ENCODE data around the gene BTBD2. TPM values are rescaled to one million over a fixed set of nuclear protein-coding genes. Genes with fewer than 3 reads are reported as not detected.
A peak's percentile ranks its signal among the peaks of the same experiment; 100 is the strongest.

The BTBD2 gene
- polyA plus RNA-seq, 1 donor (not counting 4 experiments of a cell fraction or from before 2014, with no cell fraction given), result 22.3 TPM

GRCh38 chr19:2048104-2048958 lies 32.8 kb upstream of the BTBD2 start:
- no peak overlapping the region for H2AFZ ChIP-seq (ENCODE audit: control insufficient read depth, low read length)
- peaks cover 20 to 36% of the 10 kb centered on the region in 2 experiments for H3K36me3 ChIP-seq (ENCODE audit: control insufficient read depth in 2 of 2, extremely low read depth in 1 of 2, insufficient read depth in 2 of 2, low read length in 2 of 2)
- H3K9me1 ChIP-seq (ENCODE audit: control insufficient read depth, extremely low read depth, insufficient read depth, low read length), result peaks cover 3% of the 10 kb centered on the region
- H3K9me3 ChIP-seq (ENCODE audit: control insufficient read depth, low read depth, low read length), result no peaks in the 10 kb centered on the region
- H3K27ac ChIP-seq (ENCODE audit: control insufficient read depth, insufficient read depth, low read length), result peak overlapping the region; percentile 4
- FAIRE-seq (no peak), DNase-seq (ENCODE audit: low read depth, low spot score) (no peak)
- H3K4me3 ChIP-seq (ENCODE audit: control insufficient read depth in 2 of 3, extremely low read depth in 1 of 3, insufficient read depth in 2 of 3, low read depth in 1 of 3, low read length in 3 of 3), result peak overlapping the region; percentile 86 to 88 (median 88)
- no peaks in the 10 kb centered on the region for H3K27me3 ChIP-seq (ENCODE audit: control insufficient read depth, extremely low read depth, insufficient read depth, low read length)
- H4K20me1 ChIP-seq (ENCODE audit: control insufficient read depth, extremely low read depth, insufficient read depth, low read length), result peaks cover 21% of the 10 kb centered on the region
- peak overlapping the region; percentile 85 for H3K9ac ChIP-seq (ENCODE audit: control insufficient read depth, extremely low read depth, insufficient read depth, low read length)
- dilution Hi-C loops (cut with MboI; ENCODE audit: extremely low pct_ligation_motif_present, low sequenced_read_pairs), result no loop called here
- peak overlapping the region; percentile 95 for H3K4me2 ChIP-seq (ENCODE audit: control insufficient read depth, extremely low read depth, insufficient read depth, low read depth, low read length)
- H3K4me1 ChIP-seq (ENCODE audit: control insufficient read depth, extremely low read depth, insufficient read depth, low read length), result peaks cover 42% of the 10 kb centered on the region
- TF ChIP-seq CTCF (optimal IDR thresholded peaks at IDR 0.05 in 1 of 3, IDR thresholded peaks at IDR 0.05 in 1 of 3, conservative IDR thresholded peaks at IDR 0.05 in 1 of 3; ENCODE audit: extremely low read depth in 1 of 3, insufficient read depth in 2 of 3, low read length in 3 of 3), result no peak
- TF ChIP-seq EZH2 (IDR thresholded peaks at IDR 0.05; ENCODE audit: low read length), result no peak
- H3K79me2 ChIP-seq (ENCODE audit: control insufficient read depth, insufficient read depth, low read length), result peaks cover 34% of the 10 kb centered on the region

DNA sequence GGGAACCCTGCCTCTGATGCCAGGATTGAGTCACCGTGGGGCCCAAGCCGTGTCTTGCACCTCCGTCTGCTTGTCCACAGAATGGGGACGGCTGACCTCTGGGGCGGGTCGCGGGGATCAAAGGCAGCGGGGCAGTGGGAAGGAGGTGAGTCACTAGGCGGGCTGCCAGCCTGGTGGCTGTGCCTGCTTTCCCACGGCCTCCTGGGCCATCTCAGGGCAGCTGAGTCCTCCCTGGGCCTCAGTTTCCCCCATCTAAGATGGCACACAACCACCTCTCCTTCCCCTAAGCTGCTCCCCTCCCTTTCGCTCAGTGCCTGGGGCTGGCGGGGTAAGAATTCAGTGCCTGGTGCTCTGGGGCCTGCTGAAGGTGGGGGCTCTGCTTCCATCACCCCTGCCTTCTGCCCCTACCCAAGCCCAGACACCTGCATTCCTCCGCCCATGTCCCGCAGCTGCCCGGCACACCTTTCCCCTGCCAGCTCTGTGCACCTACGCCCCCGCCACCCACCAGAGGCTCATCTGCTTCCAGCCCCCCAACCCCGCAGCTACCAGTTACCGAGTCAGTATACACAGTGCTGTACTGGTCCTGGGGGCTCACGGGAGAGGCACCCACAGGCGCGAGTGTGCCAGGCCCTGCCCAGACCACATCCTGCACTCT lies 32.1 kb upstream of the BTBD2 start:
- peaks cover 34% of the 10 kb centered on the region for H3K79me2 ChIP-seq (ENCODE audit: control insufficient read depth, insufficient read depth, low read length)
- dilution Hi-C loops (cut with MboI; ENCODE audit: extremely low pct_ligation_motif_present, low sequenced_read_pairs), result no loop called here

More for the DNA sequence above, 32.1 kb upstream of the BTBD2 start:
- peaks cover 3% of the 10 kb centered on the region for H3K9me1 ChIP-seq (ENCODE audit: control insufficient read depth, extremely low read depth, insufficient read depth, low read length)
- no peak overlapping the region for H3K27ac ChIP-seq (ENCODE audit: control insufficient read depth, insufficient read depth, low read length)
- H3K27me3 ChIP-seq (ENCODE audit: control insufficient read depth, extremely low read depth, insufficient read depth, low read length), result no peaks in the 10 kb centered on the region
- no peak for FAIRE-seq
- no peaks in the 10 kb centered on the region for H3K9me3 ChIP-seq (ENCODE audit: control insufficient read depth, low read depth, low read length)
- TF ChIP-seq EZH2 (IDR thresholded peaks at IDR 0.05; ENCODE audit: low read length), result no peak
- TF ChIP-seq CTCF (optimal IDR thresholded peaks at IDR 0.05 in 1 of 3, IDR thresholded peaks at IDR 0.05 in 1 of 3, conservative IDR thresholded peaks at IDR 0.05 in 1 of 3; ENCODE audit: extremely low read depth in 1 of 3, insufficient read depth in 2 of 3, low read length in 3 of 3), result no peak
- peaks cover 24% of the 10 kb centered on the region for H4K20me1 ChIP-seq (ENCODE audit: control insufficient read depth, extremely low read depth, insufficient read depth, low read length)
- no peak overlapping the region for H2AFZ ChIP-seq (ENCODE audit: control insufficient read depth, low read length)
- H3K36me3 ChIP-seq (ENCODE audit: control insufficient read depth in 2 of 2, extremely low read depth in 1 of 2, insufficient read depth in 2 of 2, low read length in 2 of 2), result peaks cover 26 to 42% of the 10 kb centered on the region in 2 experiments
- no peak overlapping the region for H3K4me3 ChIP-seq (ENCODE audit: control insufficient read depth in 2 of 3, extremely low read depth in 1 of 3, insufficient read depth in 2 of 3, low read depth in 1 of 3, low read length in 3 of 3)
- H3K4me1 ChIP-seq (ENCODE audit: control insufficient read depth, extremely low read depth, insufficient read depth, low read length), result peaks cover 46% of the 10 kb centered on the region
- H3K9ac ChIP-seq (ENCODE audit: control insufficient read depth, extremely low read depth, insufficient read depth, low read length), result peak overlapping the region; percentile 15
- H3K4me2 ChIP-seq (ENCODE audit: control insufficient read depth, extremely low read depth, insufficient read depth, low read depth, low read length), result peak overlapping the region; percentile 37
- no peak for DNase-seq (ENCODE audit: low read depth, low spot score)
